ENCODE results near the gene UPF2.

The UPF2 gene

DNA sequence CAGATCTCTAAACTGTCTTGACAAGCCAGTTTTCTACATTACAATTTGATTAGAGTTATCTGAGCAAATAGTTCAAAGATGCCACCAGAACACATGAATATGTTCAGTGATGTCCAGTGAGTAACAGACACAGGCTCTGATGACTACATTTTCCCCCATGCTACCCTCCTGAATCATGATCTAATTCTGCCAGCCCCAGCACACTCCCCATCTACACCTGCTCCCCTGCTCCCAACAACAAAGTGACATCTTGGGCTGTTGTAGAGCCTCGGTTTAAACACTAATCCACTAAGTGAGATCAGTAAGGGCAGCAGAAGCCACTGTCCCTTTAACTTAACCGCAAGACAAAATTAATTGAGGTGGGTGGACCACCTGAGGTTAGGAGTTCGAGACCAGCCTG lies 114.9 kb downstream of the UPF2 start:
- TF ChIP-seq, protein P1, sequence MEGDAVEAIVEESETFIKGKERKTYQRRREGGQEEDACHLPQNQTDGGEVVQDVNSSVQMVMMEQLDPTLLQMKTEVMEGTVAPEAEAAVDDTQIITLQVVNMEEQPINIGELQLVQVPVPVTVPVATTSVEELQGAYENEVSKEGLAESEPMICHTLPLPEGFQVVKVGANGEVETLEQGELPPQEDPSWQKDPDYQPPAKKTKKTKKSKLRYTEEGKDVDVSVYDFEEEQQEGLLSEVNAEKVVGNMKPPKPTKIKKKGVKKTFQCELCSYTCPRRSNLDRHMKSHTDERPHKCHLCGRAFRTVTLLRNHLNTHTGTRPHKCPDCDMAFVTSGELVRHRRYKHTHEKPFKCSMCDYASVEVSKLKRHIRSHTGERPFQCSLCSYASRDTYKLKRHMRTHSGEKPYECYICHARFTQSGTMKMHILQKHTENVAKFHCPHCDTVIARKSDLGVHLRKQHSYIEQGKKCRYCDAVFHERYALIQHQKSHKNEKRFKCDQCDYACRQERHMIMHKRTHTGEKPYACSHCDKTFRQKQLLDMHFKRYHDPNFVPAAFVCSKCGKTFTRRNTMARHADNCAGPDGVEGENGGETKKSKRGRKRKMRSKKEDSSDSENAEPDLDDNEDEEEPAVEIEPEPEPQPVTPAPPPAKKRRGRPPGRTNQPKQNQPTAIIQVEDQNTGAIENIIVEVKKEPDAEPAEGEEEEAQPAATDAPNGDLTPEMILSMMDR (IDR thresholded peaks at IDR 0.05; ENCODE audit: low read depth, low read length, missing control alignments) = no peak
- DNase-seq (ENCODE audit: extremely low read depth, low read depth) = no peak
- no peak overlapping the region for H3K4me3 ChIP-seq (replicated peaks; ENCODE audit: low read depth, low read length)

DNA sequence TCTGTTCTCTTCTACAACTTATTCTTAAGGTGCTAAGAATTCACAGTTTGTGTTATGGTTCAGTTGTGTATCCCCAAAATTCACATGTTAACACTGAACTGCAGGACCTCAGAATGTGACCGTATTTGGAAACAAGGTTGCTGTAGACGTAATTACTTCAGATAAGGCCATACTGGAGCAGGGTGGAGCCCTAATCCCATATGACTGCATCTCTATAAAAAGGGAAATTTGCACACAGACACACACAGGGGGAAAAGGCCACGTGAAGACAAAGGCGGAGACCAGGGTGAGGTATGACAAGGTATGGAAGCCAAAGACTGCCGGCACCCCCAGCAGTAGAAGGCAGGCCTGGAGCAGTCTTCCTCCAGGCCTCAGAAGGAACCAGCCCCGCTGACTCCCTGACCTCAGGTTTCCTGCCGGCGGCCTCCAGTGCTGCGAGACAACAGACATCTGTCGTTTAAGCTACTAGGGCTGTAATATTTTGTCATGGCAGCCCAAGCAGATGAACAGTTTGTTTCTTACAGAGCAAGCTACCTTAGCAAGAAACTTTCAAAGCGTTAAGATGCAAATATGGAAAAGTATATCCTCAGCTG lies 120.7 kb downstream of the UPF2 start:
- TF ChIP-seq, protein P1 (IDR thresholded peaks at IDR 0.05; ENCODE audit: low read depth, low read length, missing control alignments) = no peak
- DNase-seq (ENCODE audit: extremely low read depth, low read depth) = no peak
- H3K4me3 ChIP-seq (replicated peaks; ENCODE audit: low read depth, low read length) = no peak overlapping the region

DNA sequence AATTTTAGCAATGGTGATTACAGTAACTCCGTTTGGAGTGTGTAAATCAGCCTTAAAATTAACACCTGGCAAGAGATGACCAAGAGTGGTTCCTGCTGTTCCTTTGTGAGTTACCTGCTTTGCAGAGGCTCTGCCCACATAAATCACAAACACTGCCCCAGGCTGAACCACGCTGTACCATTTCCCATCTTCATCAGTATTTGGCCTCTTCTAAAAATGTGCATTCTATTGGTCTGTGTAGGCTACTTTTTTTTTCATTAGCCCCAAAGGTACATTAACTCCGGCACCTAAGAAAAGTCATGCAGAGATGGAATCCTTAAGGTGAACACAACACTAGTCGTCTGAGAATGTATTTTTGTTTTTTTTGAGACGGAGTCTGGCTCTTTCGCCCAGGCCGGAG lies 123.3 kb downstream of the UPF2 start:
- H3K4me3 ChIP-seq (replicated peaks; ENCODE audit: low read depth, low read length) = no peak overlapping the region
- TF ChIP-seq, protein P1 (IDR thresholded peaks at IDR 0.05; ENCODE audit: low read depth, low read length, missing control alignments) = no peak
- no peak for DNase-seq (ENCODE audit: extremely low read depth, low read depth)

DNA sequence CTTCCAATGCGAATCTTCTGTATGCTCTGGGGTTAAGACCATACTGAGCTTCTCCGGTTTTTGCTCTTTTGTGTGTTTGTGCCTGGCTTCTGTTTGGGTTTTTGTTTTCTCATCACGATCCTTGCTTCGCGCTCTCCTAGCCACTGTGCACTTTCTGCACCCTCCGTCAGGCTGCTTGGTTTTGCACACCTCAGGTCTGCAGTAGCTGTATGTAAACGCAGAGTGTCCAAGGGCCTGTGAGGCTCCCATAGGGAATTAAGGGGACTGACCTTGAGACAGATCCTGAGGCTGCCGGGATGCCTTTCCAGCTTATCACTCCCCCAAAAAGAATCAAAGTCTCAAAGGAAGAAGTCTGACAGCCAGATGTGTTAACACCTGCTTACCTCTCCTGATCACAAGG lies 124.2 kb downstream of the UPF2 start:
- H3K4me3 ChIP-seq (replicated peaks; ENCODE audit: low read depth, low read length) = no peak overlapping the region
- DNase-seq (ENCODE audit: extremely low read depth, low read depth) = no peak
- TF ChIP-seq, protein P1 (IDR thresholded peaks at IDR 0.05; ENCODE audit: low read depth, low read length, missing control alignments) = no peak

DNA sequence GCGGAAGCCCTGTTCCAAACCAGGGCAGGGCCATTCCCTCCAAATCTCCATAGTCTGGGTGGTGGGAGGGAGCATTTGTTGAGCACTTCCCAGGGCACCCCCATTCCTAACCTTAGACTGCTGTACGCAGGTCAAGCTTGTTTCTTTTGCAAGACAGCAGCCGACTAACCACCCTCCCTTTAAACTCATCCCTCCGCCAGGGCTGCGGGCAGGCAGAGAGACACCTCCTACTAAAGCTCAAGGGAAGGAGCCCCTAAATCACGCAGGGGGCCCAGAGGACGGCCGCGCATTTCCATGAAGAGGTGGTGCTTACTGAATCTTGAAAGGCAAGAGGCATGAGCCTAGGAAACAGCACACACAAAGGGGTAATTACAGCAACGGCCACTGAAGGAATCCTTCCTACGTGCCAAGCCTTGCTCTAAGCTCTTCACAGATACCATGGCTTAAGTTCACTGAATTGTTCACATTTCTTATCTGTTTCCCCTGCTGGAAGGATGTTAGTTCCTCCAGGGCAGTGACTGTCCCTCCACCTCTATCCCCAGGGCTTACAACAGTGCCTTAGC lies 129.4 kb downstream of the UPF2 start:
- TF ChIP-seq, protein P1 (IDR thresholded peaks at IDR 0.05; ENCODE audit: low read depth, low read length, missing control alignments) = no peak
- no peak overlapping the region for H3K4me3 ChIP-seq (replicated peaks; ENCODE audit: low read depth, low read length)
- no peak for DNase-seq (ENCODE audit: extremely low read depth, low read depth)

DNA sequence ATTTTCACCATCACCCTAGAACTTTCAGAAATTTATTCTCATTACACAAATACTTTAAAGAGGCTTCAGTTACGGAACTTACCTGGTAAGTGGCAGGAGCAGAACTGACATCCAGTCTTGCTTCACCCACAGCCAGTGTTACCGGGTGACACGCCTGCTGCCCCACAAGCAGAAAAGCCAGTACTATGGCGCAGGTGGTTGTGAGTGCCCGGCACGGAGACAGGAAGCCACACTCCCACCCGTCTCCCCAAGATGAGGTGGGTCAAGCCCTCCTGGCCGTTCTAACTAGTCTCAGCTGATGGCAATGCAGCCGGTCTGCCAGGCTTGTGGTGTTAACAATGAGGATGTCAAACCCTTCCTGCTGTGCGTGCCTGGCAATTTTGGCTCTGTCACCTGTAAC lies 132.5 kb downstream of the UPF2 start:
- TF ChIP-seq, protein P1 (IDR thresholded peaks at IDR 0.05; ENCODE audit: low read depth, low read length, missing control alignments) = no peak
- no peak overlapping the region for H3K4me3 ChIP-seq (replicated peaks; ENCODE audit: low read depth, low read length)
- no peak for DNase-seq (ENCODE audit: extremely low read depth, low read depth)

DNA sequence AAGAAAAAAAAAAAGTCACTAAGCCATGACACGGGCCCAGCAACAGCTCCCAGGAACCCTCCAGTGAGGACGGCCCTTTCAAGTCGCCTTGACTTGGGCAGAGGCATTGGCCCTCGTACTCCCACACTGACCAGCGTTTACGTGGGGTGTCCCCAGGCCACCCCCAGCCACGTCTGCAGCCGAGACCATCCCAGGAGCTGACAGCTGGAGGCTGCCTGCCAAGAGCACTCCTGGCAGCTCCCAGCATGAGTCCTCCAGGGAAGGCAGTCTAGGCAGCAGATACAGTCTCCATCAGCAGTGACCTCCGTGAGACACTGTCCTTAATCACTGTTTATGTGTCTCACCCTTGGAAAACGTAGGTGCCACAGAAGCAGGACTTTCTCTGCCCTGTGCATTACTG lies 133.0 kb downstream of the UPF2 start:
- no peak for DNase-seq (ENCODE audit: extremely low read depth, low read depth)
- TF ChIP-seq, protein P1 (IDR thresholded peaks at IDR 0.05; ENCODE audit: low read depth, low read length, missing control alignments) = no peak
- H3K4me3 ChIP-seq (replicated peaks; ENCODE audit: low read depth, low read length) = no peak overlapping the region
